HEK293 (cell line): Measurements from ENCODE around the gene MAP3K8.

Source experiments
- CTCF ChIA-PET: fragments of 350-600 bp; formaldehyde crosslinking; extraction: SDS; loops from one replicate; lab custom pipeline; 2021; ENCODE audit warnings: antibody characterized with exemption; lab: Yijun Ruan, JAX
- POLR2A ChIA-PET: fragments of 300-600 bp; formaldehyde crosslinking; extraction: SDS; loops from one replicate; lab custom pipeline; 2020; ENCODE audit warnings: antibody characterized with exemption, inconsistent platforms; lab: Yijun Ruan, JAX
- H3K27ac ChIP-seq: fragments of 200-500 bp; sonication (Bioruptor generic); 2 replicates; pipeline ENCODE4 v1.5.1; 2014; ENCODE audit warnings: low read depth, low read length, control low read depth, inconsistent platforms; ENCODE audit errors: extremely low read depth
- H3K36me3 ChIP-seq, 2 experiments: fragments of 200-500 bp in 1 of 2; sonication (Bioruptor generic) in 1 of 2; 1 replicate in 1 of 2; 2 replicates in 1 of 2; pipeline ENCODE4 v1.5.1; 2014 to 2017; ENCODE audit warnings: inconsistent platforms in 2 of 2, low read length in 2 of 2; ENCODE audit not compliant: control insufficient read depth in 2 of 2, insufficient read depth in 1 of 2
- H3K4me1 ChIP-seq: fragments of 200-500 bp; sonication (Bioruptor generic); 2 replicates; pipeline ENCODE4 v1.5.1; 2014; ENCODE audit warnings: mild to moderate bottlenecking, low read length, inconsistent platforms; ENCODE audit not compliant: control insufficient read depth, insufficient read depth
- H3K4me3 ChIP-seq: 2 replicates; pipeline ENCODE4 v1.5.1; 2011; ENCODE audit warnings: low read depth, mild to moderate bottlenecking, control low read depth, low read length, moderate library complexity
- H3K9me3 ChIP-seq: fragments of 200-500 bp; sonication (Bioruptor generic); 2 replicates; pipeline ENCODE4 v1.5.1; 2014; ENCODE audit warnings: low read depth, low read length, inconsistent platforms; ENCODE audit not compliant: control insufficient read depth, insufficient read depth
- KLF16 ChIP-seq: fragments of 450-650 bp; formaldehyde crosslinking; IDR thresholded peaks from 2 replicates; pipeline ENCODE4 v1.5.1; 2017; ENCODE audit warnings: missing biosample characterization, missing genetic modification characterization
- KLF17 ChIP-seq: fragments of 450-650 bp; formaldehyde crosslinking; IDR thresholded peaks from 2 replicates; pipeline ENCODE4 v1.5.1; 2016; ENCODE audit warnings: missing biosample characterization, missing genetic modification characterization
- MZF1 ChIP-seq: fragments of 450-650 bp; formaldehyde crosslinking; IDR thresholded peaks from 2 replicates; pipeline ENCODE4 v1.5.1; 2017; ENCODE audit warnings: missing biosample characterization, missing genetic modification characterization, borderline replicate concordance
- SCRT2 ChIP-seq: fragments of 450-650 bp; formaldehyde crosslinking; IDR thresholded peaks from 2 replicates; pipeline ENCODE4 v1.5.1; 2016; ENCODE audit warnings: missing biosample characterization, missing genetic modification characterization
- TRIM28 ChIP-seq: IDR thresholded peaks from 2 replicates; pipeline ENCODE4 v1.6.1; 2011; ENCODE audit warnings: low read length, control low read depth, borderline replicate concordance
- ZFP41 ChIP-seq: fragments of 450-650 bp; formaldehyde crosslinking; IDR thresholded peaks from 2 replicates; pipeline ENCODE4 v1.5.1; 2016; ENCODE audit warnings: missing biosample characterization, missing genetic modification characterization, borderline replicate concordance
- ZNF114 ChIP-seq: fragments of 450-650 bp; formaldehyde crosslinking; IDR thresholded peaks from 2 replicates; pipeline ENCODE4 v1.5.0; 2017; ENCODE audit warnings: missing biosample characterization, missing genetic modification characterization
- ZNF133 ChIP-seq: fragments of 450-650 bp; formaldehyde crosslinking; IDR thresholded peaks from 2 replicates; pipeline ENCODE4 v1.5.1; 2016; ENCODE audit warnings: missing biosample characterization, missing genetic modification characterization
- ZNF140 ChIP-seq: fragments of 450-650 bp; formaldehyde crosslinking; IDR thresholded peaks from 2 replicates; pipeline ENCODE4 v1.5.1; 2016; ENCODE audit warnings: missing biosample characterization, missing genetic modification characterization
- ZNF354C ChIP-seq: fragments of 450-650 bp; formaldehyde crosslinking; IDR thresholded peaks from 2 replicates; pipeline ENCODE4 v1.5.1; 2016; ENCODE audit warnings: missing biosample characterization, missing genetic modification characterization, low read depth, borderline replicate concordance
- ZNF404 ChIP-seq: fragments of 450-650 bp; formaldehyde crosslinking; IDR thresholded peaks from 2 replicates; pipeline ENCODE4 v1.5.1; 2017; ENCODE audit warnings: missing biosample characterization, missing genetic modification characterization
- ZNF488 ChIP-seq: fragments of 450-650 bp; formaldehyde crosslinking; IDR thresholded peaks from 2 replicates; pipeline ENCODE4 v1.5.1; 2016; ENCODE audit warnings: missing biosample characterization, missing genetic modification characterization
- ZNF549 ChIP-seq: fragments of 450-650 bp; IDR thresholded peaks from 2 replicates; pipeline ENCODE4 v1.5.1; 2018; ENCODE audit warnings: missing biosample characterization, missing genetic modification characterization, mild to moderate bottlenecking, inconsistent platforms, moderate library complexity
- ZNF610 ChIP-seq: fragments of 450-650 bp; formaldehyde crosslinking; IDR thresholded peaks from 2 replicates; pipeline ENCODE4 v1.5.1; 2016; ENCODE audit warnings: missing biosample characterization, missing genetic modification characterization, borderline replicate concordance
- ZNF626 ChIP-seq: fragments of 450-650 bp; sonication (Bioruptor Pico); formaldehyde crosslinking; IDR thresholded peaks from 2 replicates; pipeline ENCODE4 v1.5.1; 2018; ENCODE audit warnings: missing biosample characterization, missing genetic modification characterization, inconsistent platforms
- ZNF777 ChIP-seq: fragments of 450-650 bp; formaldehyde crosslinking; IDR thresholded peaks from 2 replicates; pipeline ENCODE4 v1.5.1; 2017; ENCODE audit warnings: missing biosample characterization, missing genetic modification characterization, borderline replicate concordance
- ZSCAN23 ChIP-seq: fragments of 450-650 bp; formaldehyde crosslinking; IDR thresholded peaks from 2 replicates; pipeline ENCODE4 v1.5.1; 2016; ENCODE audit warnings: missing biosample characterization, missing genetic modification characterization
- ZSCAN30 ChIP-seq: fragments of 450-650 bp; IDR thresholded peaks from 2 replicates; pipeline ENCODE4 v1.5.1; 2018; ENCODE audit warnings: missing biosample characterization, mild to moderate bottlenecking, missing genetic modification characterization, moderate library complexity
- TF ChIP-seq, protein P1 (sequence below): fragments of 450-650 bp; formaldehyde crosslinking; conservative IDR thresholded peaks from 2 replicates; pipeline ENCODE4 v1.5.1; 2016; ENCODE audit warnings: low read depth, missing biosample characterization, missing genetic modification characterization
- TF ChIP-seq, protein P2 (sequence below): fragments of 450-650 bp; formaldehyde crosslinking; IDR thresholded peaks from 2 replicates; pipeline ENCODE4 v1.5.1; 2016; ENCODE audit warnings: missing biosample characterization, missing genetic modification characterization, low read depth
- TF ChIP-seq, protein P3 (sequence below): fragments of 450-650 bp; formaldehyde crosslinking; IDR thresholded peaks from 2 replicates; pipeline ENCODE4 v1.5.1; 2017; ENCODE audit warnings: missing biosample characterization, missing genetic modification characterization

The MAP3K8 gene

DNA sequence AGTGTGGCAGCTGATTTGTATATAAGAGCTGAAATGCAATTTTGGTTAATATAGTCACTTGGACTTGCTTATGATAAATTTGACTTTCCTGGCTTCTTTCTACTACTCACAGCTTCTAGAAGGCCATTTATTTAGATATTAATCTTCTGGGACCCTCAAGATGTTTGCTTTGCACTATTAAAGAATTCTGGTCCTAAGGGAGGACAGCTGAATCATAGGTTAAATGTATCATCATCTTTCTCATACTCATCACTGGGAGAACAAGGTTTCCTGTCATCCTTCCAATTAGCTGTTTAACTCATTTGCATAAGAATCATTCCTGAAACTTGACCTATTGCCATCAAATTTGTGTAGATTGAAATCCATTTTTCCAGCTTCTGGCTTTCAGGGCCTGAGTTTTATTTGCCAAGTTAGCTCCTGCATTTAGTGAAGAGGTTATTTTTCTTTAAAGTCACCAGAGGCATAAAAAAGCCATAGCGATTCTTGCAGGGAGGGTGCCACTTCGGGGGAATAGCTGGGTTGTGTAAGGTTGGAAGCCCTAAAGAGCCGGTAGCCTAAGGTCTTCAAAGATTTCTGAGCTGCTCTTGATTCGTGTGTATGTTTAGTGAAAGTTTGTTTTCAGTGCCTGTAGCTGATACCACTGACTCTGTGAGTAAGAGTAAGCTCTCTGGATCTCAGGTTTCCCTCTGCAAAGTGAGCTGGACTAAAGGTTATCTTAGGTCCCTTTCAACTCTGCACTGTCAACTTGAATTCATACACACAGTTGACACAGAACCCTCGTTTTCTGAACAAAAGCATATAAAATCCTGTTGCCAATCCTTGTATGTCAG is 4.3 kb downstream of the MAP3K8 start (continued):
- no peak for TF ChIP-seq ZNF488 (tag by site-specific recombination)
- TF ChIP-seq TRIM28, result 0 out of 2 replicates have a peak, but pooled peaks have one; percentile 14
- TF ChIP-seq, all 188 proteins: peak for 8

DNA sequence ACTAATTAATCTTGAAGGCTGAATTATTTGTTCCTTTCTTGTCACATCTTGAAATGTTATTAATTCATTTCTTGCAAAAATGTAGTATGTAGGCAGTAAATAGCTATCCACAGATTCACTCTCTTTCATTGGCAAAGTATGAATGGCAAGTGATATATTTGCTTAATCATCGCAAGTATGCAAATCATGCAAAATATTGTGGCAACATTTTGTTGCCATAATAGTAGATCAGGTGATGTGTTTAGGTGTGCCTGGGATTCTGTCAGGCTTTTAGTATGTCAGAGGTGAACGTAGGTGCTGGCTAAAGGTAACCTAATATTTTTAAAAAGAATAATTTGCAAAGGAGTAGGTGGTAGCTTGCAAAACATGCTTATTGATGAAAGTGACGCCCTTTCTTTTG is 5.9 kb downstream of the MAP3K8 start:
- H3K36me3 ChIP-seq, result peaks cover 0 to 38% of the 10 kb centered on the region in 2 experiments; a peak in 2 of 3 replicates
- H3K4me1 ChIP-seq, result peaks cover 27% of the 10 kb centered on the region
- H3K4me3 ChIP-seq, result no peak overlapping the region
- TF ChIP-seq SCRT2 (tag by site-specific recombination) (no peak), ZNF133 (no peak), ZNF626 (tag by site-specific recombination) (no peak)
- TF ChIP-seq, protein P1, sequence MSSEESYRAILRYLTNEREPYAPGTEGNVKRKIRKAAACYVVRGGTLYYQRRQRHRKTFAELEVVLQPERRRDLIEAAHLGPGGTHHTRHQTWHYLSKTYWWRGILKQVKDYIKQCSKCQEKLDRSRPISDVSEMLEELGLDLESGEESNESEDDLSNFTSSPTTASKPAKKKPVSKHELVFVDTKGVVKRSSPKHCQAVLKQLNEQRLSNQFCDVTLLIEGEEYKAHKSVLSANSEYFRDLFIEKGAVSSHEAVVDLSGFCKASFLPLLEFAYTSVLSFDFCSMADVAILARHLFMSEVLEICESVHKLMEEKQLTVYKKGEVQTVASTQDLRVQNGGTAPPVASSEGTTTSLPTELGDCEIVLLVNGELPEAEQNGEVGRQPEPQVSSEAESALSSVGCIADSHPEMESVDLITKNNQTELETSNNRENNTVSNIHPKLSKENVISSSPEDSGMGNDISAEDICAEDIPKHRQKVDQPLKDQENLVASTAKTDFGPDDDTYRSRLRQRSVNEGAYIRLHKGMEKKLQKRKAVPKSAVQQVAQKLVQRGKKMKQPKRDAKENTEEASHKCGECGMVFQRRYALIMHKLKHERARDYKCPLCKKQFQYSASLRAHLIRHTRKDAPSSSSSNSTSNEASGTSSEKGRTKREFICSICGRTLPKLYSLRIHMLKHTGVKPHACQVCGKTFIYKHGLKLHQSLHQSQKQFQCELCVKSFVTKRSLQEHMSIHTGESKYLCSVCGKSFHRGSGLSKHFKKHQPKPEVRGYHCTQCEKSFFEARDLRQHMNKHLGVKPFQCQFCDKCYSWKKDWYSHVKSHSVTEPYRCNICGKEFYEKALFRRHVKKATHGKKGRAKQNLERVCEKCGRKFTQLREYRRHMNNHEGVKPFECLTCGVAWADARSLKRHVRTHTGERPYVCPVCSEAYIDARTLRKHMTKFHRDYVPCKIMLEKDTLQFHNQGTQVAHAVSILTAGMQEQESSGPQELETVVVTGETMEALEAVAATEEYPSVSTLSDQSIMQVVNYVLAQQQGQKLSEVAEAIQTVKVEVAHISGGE, result no peak
- no peaks in the 10 kb centered on the region for H3K9me3 ChIP-seq
- H3K27ac ChIP-seq, result no peak overlapping the region
- ChIA-PET CTCF (interaction anchor here (0.6 kb wide), 2 partner anchors 114 to 1426 kb away, joined by 3 to 4 read pairs; no protein-coding TSS in a partner anchor), POLR2A (no interaction called here)

- CTCF ChIA-PET, result interaction anchor here (1.0 kb wide), 1 partner anchor 138 kb away, joined by 4 read pairs; no protein-coding TSS in a partner anchor
- no peak for TF ChIP-seq ZNF140
- no peak for TF ChIP-seq ZNF354C (tag by site-specific recombination)
- no peak for TF ChIP-seq ZNF404 (tag by site-specific recombination)
- no peak for TF ChIP-seq ZSCAN23
- no peak for TF ChIP-seq ZSCAN30 (tag by site-specific recombination)
- no peak for TF ChIP-seq ZNF114
- TF ChIP-seq MZF1 (tag by site-specific recombination), result no peak
- no peak for TF ChIP-seq KLF16
- TF ChIP-seq ZNF777 (tag by site-specific recombination), result no peak
- TF ChIP-seq TRIM28, result no peak
- TF ChIP-seq, protein P2, sequence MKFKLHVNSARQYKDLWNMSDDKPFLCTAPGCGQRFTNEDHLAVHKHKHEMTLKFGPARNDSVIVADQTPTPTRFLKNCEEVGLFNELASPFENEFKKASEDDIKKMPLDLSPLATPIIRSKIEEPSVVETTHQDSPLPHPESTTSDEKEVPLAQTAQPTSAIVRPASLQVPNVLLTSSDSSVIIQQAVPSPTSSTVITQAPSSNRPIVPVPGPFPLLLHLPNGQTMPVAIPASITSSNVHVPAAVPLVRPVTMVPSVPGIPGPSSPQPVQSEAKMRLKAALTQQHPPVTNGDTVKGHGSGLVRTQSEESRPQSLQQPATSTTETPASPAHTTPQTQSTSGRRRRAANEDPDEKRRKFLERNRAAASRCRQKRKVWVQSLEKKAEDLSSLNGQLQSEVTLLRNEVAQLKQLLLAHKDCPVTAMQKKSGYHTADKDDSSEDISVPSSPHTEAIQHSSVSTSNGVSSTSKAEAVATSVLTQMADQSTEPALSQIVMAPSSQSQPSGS (tag by site-specific recombination), result no peak
- TF ChIP-seq ZNF549 (tag by site-specific recombination), result no peak
- TF ChIP-seq, protein P3, sequence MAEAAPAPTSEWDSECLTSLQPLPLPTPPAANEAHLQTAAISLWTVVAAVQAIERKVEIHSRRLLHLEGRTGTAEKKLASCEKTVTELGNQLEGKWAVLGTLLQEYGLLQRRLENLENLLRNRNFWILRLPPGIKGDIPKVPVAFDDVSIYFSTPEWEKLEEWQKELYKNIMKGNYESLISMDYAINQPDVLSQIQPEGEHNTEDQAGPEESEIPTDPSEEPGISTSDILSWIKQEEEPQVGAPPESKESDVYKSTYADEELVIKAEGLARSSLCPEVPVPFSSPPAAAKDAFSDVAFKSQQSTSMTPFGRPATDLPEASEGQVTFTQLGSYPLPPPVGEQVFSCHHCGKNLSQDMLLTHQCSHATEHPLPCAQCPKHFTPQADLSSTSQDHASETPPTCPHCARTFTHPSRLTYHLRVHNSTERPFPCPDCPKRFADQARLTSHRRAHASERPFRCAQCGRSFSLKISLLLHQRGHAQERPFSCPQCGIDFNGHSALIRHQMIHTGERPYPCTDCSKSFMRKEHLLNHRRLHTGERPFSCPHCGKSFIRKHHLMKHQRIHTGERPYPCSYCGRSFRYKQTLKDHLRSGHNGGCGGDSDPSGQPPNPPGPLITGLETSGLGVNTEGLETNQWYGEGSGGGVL (tag by site-specific recombination), result no peak
- no peak for TF ChIP-seq ZNF610 (tag by site-specific recombination)
- TF ChIP-seq ZNF488 (tag by site-specific recombination), result no peak
- TF ChIP-seq KLF17 (tag by site-specific recombination), result no peak
- TF ChIP-seq ZFP41 (tag by site-specific recombination), result no peak
- TF ChIP-seq, all 188 proteins: peak for 0
- no peak overlapping the region for H3K27ac ChIP-seq
- peaks cover 14% of the 10 kb centered on the region for H3K4me1 ChIP-seq
- peaks cover 0 to 40% of the 10 kb centered on the region in 2 experiments; a peak in 2 of 3 replicates for H3K36me3 ChIP-seq
- POLR2A ChIA-PET, result interaction anchor here (1.2 kb wide), 2 partner anchors 7 to 8 kb away, joined by 3 to 4 read pairs; partner anchors contain the start of gene MAP3K8
- H3K9me3 ChIP-seq, result no peaks in the 10 kb centered on the region
- H3K4me3 ChIP-seq, result no peak overlapping the region
These were observed 8.1 kb downstream of the MAP3K8 start for GRCh38 chr10:30442019-30442606.
